Measurements from ENCODE around the gene PARN.
A peak's percentile ranks its signal among the peaks of the same experiment; 100 is the strongest.
"Not testable (repeated sequence)": the region's sequence is repeated elsewhere in the genome, so short reads cannot be mapped to it uniquely, and the experiment has no call there.

The PARN gene

GRCh38 chr16:14634389-14634725, 4.3 kb upstream of the PARN start:
- ATAC-seq = no peak
- TF ChIP-seq BACH2 (CRISPR knock-in tag; IDR thresholded peaks at IDR 0.05; ENCODE audit: borderline replicate concordance) (no peak), CREB5 (CRISPR knock-in tag; IDR thresholded peaks at IDR 0.05; ENCODE audit: low read depth) (no peak), ZNF8 (CRISPR knock-in tag; IDR thresholded peaks at IDR 0.05) (no peak), RARB (CRISPR knock-in tag; IDR thresholded peaks at IDR 0.05) (no peak), TCF4 (CRISPR knock-in tag; IDR thresholded peaks at IDR 0.05; ENCODE audit: borderline replicate concordance) (no peak), GLIS3 (CRISPR knock-in tag; IDR thresholded peaks at IDR 0.05) (no peak), OSR1 (CRISPR knock-in tag; IDR thresholded peaks at IDR 0.05) (no peak), PATZ1 (CRISPR knock-in tag; IDR thresholded peaks at IDR 0.05; ENCODE audit: borderline replicate concordance) (no peak), ZC3H10 (CRISPR knock-in tag; IDR thresholded peaks at IDR 0.05) (no peak), ZFP30 (CRISPR knock-in tag; IDR thresholded peaks at IDR 0.05) (no peak), PPARA (CRISPR knock-in tag; IDR thresholded peaks at IDR 0.05; ENCODE audit: borderline replicate concordance) (no peak), ARNTL (CRISPR knock-in tag; IDR thresholded peaks at IDR 0.05; ENCODE audit: borderline replicate concordance, low read depth) (no peak), TOX (CRISPR knock-in tag; IDR thresholded peaks at IDR 0.05; ENCODE audit: borderline replicate concordance) (no peak), POU6F1 (CRISPR knock-in tag; IDR thresholded peaks at IDR 0.05; ENCODE audit: borderline replicate concordance, low read depth) (no peak), ZNF565 (CRISPR knock-in tag; conservative IDR thresholded peaks at IDR 0.05; ENCODE audit: low read depth) (no peak), ZNF70 (CRISPR knock-in tag; IDR thresholded peaks at IDR 0.05) (no peak)

- peak; percentile 88 for ATAC-seq
- TF ChIP-seq TCF4 (CRISPR knock-in tag; IDR thresholded peaks at IDR 0.05; ENCODE audit: borderline replicate concordance) = no peak
- TF ChIP-seq ARNTL (CRISPR knock-in tag; IDR thresholded peaks at IDR 0.05; ENCODE audit: borderline replicate concordance, low read depth) = no peak
- TF ChIP-seq OSR1 (CRISPR knock-in tag; IDR thresholded peaks at IDR 0.05) = no peak
- no peak for TF ChIP-seq ZNF70 (CRISPR knock-in tag; IDR thresholded peaks at IDR 0.05)
- no peak for TF ChIP-seq RARB (CRISPR knock-in tag; IDR thresholded peaks at IDR 0.05)
Observed at GRCh38 chr16:14632693-14633569, 2.9 kb upstream of the PARN start, which contains the start of gene BFAR. Gene BFAR, plus strand, starts transcription at chr16:14632951. Its CDS starts 11,396 bp downstream, at chr16:14644347.

GRCh38 chr16:14630620-14631330, 715 bp upstream of the PARN start:
- not testable (repeated sequence) for ATAC-seq

- TF ChIP-seq ZNF8 (CRISPR knock-in tag; IDR thresholded peaks at IDR 0.05) (no peak), GLIS3 (CRISPR knock-in tag; IDR thresholded peaks at IDR 0.05) (no peak), ZNF565 (CRISPR knock-in tag; conservative IDR thresholded peaks at IDR 0.05; ENCODE audit: low read depth) (no peak), SNAI2 (CRISPR knock-in tag; IDR thresholded peaks at IDR 0.05) (no peak), POU6F1 (CRISPR knock-in tag; IDR thresholded peaks at IDR 0.05; ENCODE audit: borderline replicate concordance, low read depth) (no peak), TSHZ2 (CRISPR knock-in tag; IDR thresholded peaks at IDR 0.05) (no peak), ISL1 (CRISPR knock-in tag; IDR thresholded peaks at IDR 0.05) (no peak), CSDC2 (CRISPR knock-in tag; IDR thresholded peaks at IDR 0.05) (no peak), CREB5 (CRISPR knock-in tag; IDR thresholded peaks at IDR 0.05; ENCODE audit: low read depth) (no peak)
- no peak for ATAC-seq
Observed at GRCh38 chr16:14629612-14629918, 495 bp downstream of the PARN start.

Data from SK-N-SH treated with all-trans-retinoic acid at 6 μM for 48 hours (cell line).